ENCODE measurements around the gene QRFP. TPM values are rescaled to one million over a fixed set of nuclear protein-coding genes. Genes with fewer than 3 reads are reported as not detected.

Gene QRFP
- total RNA-seq, 1 experiment from 2014 or later, result not detected

GRCh38 chr9:130918826-130919558 lies 22.4 kb upstream of the QRFP start:
- Histone ChIP-seq H3K9me3 (ENCODE audit: control insufficient read depth in 1 of 2, insufficient read depth in 1 of 2, low read depth in 1 of 2, low read length in 2 of 2) (no peaks in the 10 kb centered on the region), H3K9me2 (ENCODE audit: insufficient read depth) (no peaks in the 10 kb centered on the region), H4K20me1 (ENCODE audit: insufficient read depth) (no peaks in the 10 kb centered on the region), H3K27ac (ENCODE audit: low read depth, low read length) (no peak overlapping the region), H2AFZ (ENCODE audit: low read depth, low read length, poor library complexity, severe bottlenecking) (no peak overlapping the region), H3K79me2 (ENCODE audit: insufficient read depth, low read length) (no peaks in the 10 kb centered on the region), H3K4me2 (ENCODE audit: low read length) (no peak overlapping the region), H3K4me1 (ENCODE audit: control insufficient read depth in 1 of 2, insufficient read depth in 2 of 2, low read length in 2 of 2) (no peaks in the 10 kb centered on the region), H3K4me3 (replicated peaks in 1 of 2; ENCODE audit: low read depth in 1 of 2, low read length in 2 of 2) (no peak overlapping the region), H3K36me3 (ENCODE audit: control insufficient read depth in 1 of 2, insufficient read depth in 2 of 2, low read length in 2 of 2) (no peaks in the 10 kb centered on the region), H3K27me3 (ENCODE audit: insufficient read depth, low read length) (no peaks in the 10 kb centered on the region), H3K9ac (ENCODE audit: low read length) (no peak overlapping the region)
- ChIA-PET CTCF (no interaction called here), POLR2A (interaction anchor here (1.4 kb wide), 1 partner anchor 9 kb away, joined by 3 read pairs; no protein-coding TSS in a partner anchor), RAD21 (ENCODE audit: low non-redundant PET in 1 of 2, low total read pairs in 2 of 2, uncharacterized antibody in 2 of 2, unreplicated experiment in 2 of 2) (no interaction called here)
- ATAC-seq, result no peak
- no peak for DNase-seq (ENCODE audit: low read depth, low spot score)
- BruUV-seq (replicated peaks), result no TSS peak
- TF ChIP-seq TCF7L2 (IDR thresholded peaks at IDR 0.05; ENCODE audit: borderline replicate concordance, extremely low read depth, insufficient read depth, insufficient read length), result no peak
- TF ChIP-seq RAD21 (IDR thresholded peaks at IDR 0.05; ENCODE audit: low read depth), result no peak
- no peak for TF ChIP-seq SP1 (IDR thresholded peaks at IDR 0.05; ENCODE audit: low read depth)
- TF ChIP-seq ATF3 (IDR thresholded peaks at IDR 0.05), result no peak
- TF ChIP-seq ZFX (IDR thresholded peaks at IDR 0.05), result no peak
- TF ChIP-seq POLR2A (IDR thresholded peaks at IDR 0.05; ENCODE audit: borderline replicate concordance, extremely low read depth, insufficient read depth, insufficient read length), result no peak
- TF ChIP-seq ZBTB33 (IDR thresholded peaks at IDR 0.05; ENCODE audit: extremely low read depth, insufficient replicate concordance, low read length), result no peak
- TF ChIP-seq CBX3 (IDR thresholded peaks at IDR 0.05; ENCODE audit: low read depth), result no peak
- TF ChIP-seq JUND (IDR thresholded peaks at IDR 0.05), result no peak
- no peak for TF ChIP-seq POLR2AphosphoS5 (IDR thresholded peaks at IDR 0.05; ENCODE audit: low read depth, low read length)
- TF ChIP-seq REST (IDR thresholded peaks at IDR 0.05; ENCODE audit: low read depth), result no peak
- TF ChIP-seq EZH2phosphoT487 (IDR thresholded peaks at IDR 0.05; ENCODE audit: borderline replicate concordance), result no peak
- intact Hi-C loops (cut with micrococcal nuclease), result no loop called here
